KG1 (cell line): Measurements from ENCODE around the gene TDRD9.

Source experiments
- DNase-seq: peaks from one replicate; lab custom pipeline; 2025; lab: John Stamatoyannopoulos, UW

Gene TDRD9

GRCh38 chr14:103994535-103995184, 66.4 kb downstream of the TDRD9 start:
- DNase-seq = no peak

- no peak for DNase-seq
Measured at GRCh38 chr14:103995876-103996275, 67.6 kb downstream of the TDRD9 start.

GRCh38 chr14:103997391-103997790, 69.1 kb downstream of the TDRD9 start:
- no peak for DNase-seq

- no peak for DNase-seq
Measured at GRCh38 chr14:103998027-103998426, 69.8 kb downstream of the TDRD9 start.

- no peak for DNase-seq
Measured at GRCh38 chr14:103999795-104000440, 71.7 kb downstream of the TDRD9 start.

- peak; percentile 9 for DNase-seq
Measured at GRCh38 chr14:104001003-104001402, 72.7 kb downstream of the TDRD9 start.

- no peak for DNase-seq
Measured at GRCh38 chr14:104003616-104004015, 75.4 kb downstream of the TDRD9 start.

GRCh38 chr14:104004849-104005248, 76.6 kb downstream of the TDRD9 start:
- DNase-seq = no peak

- no peak for DNase-seq
Measured at GRCh38 chr14:104005489-104005888, 77.2 kb downstream of the TDRD9 start.

GRCh38 chr14:104007121-104007520, 78.9 kb downstream of the TDRD9 start:
- DNase-seq = no peak

GRCh38 chr14:104009297-104009696, 81.0 kb downstream of the TDRD9 start:
- no peak for DNase-seq

GRCh38 chr14:104011824-104012517, 83.7 kb downstream of the TDRD9 start:
- DNase-seq = no peak

GRCh38 chr14:104014764-104015163, 86.5 kb downstream of the TDRD9 start:
- no peak for DNase-seq

- DNase-seq = no peak
Measured at GRCh38 chr14:104016873-104017650, 88.8 kb downstream of the TDRD9 start.

- DNase-seq = no peak
Measured at GRCh38 chr14:104019029-104019428, 90.8 kb downstream of the TDRD9 start.

GRCh38 chr14:104019806-104020205, 91.5 kb downstream of the TDRD9 start:
- no peak for DNase-seq

- DNase-seq = no peak
Measured at GRCh38 chr14:104020471-104020870, 92.2 kb downstream of the TDRD9 start.

- DNase-seq = no peak
Measured at GRCh38 chr14:104023325-104024055, 95.2 kb downstream of the TDRD9 start.

- DNase-seq = no peak
Measured at GRCh38 chr14:104025534-104025933, 97.3 kb downstream of the TDRD9 start.

GRCh38 chr14:104026024-104026423, 97.8 kb downstream of the TDRD9 start:
- DNase-seq = no peak

GRCh38 chr14:104030958-104031357, 102.7 kb downstream of the TDRD9 start:
- DNase-seq = no peak

GRCh38 chr14:104031384-104031783, 103.1 kb downstream of the TDRD9 start:
- no peak for DNase-seq
